ENCODE data around the gene PLCB1.
"Not testable (repeated sequence)": the region's sequence is repeated elsewhere in the genome, so short reads cannot be mapped to it uniquely, and the experiment has no call there.

The PLCB1 gene

GRCh38 chr20:8156235-8157079 is 24.4 kb downstream of the PLCB1 start:
- no peak for DNase-seq

GRCh38 chr20:8159217-8159616 is 27.2 kb downstream of the PLCB1 start:
- not testable (repeated sequence) for DNase-seq

- no peak for DNase-seq
Observed at GRCh38 chr20:8161264-8162071, 29.4 kb downstream of the PLCB1 start.

- no peak for DNase-seq
Observed at GRCh38 chr20:8162610-8163009, 30.5 kb downstream of the PLCB1 start.

GRCh38 chr20:8163543-8163942 is 31.5 kb downstream of the PLCB1 start:
- no peak for DNase-seq

- DNase-seq: no peak
Observed at GRCh38 chr20:8166730-8167129, 34.7 kb downstream of the PLCB1 start.

GRCh38 chr20:8168785-8169288 is 36.8 kb downstream of the PLCB1 start:
- no peak for DNase-seq

GRCh38 chr20:8170921-8171320 is 38.9 kb downstream of the PLCB1 start:
- DNase-seq: no peak

GRCh38 chr20:8172191-8172590 is 40.1 kb downstream of the PLCB1 start:
- no peak for DNase-seq

GRCh38 chr20:8175741-8176675 is 43.9 kb downstream of the PLCB1 start:
- no peak for DNase-seq

- no peak for DNase-seq
Observed at GRCh38 chr20:8183526-8183925, 51.5 kb downstream of the PLCB1 start.

- DNase-seq: no peak
Observed at GRCh38 chr20:8187740-8188139, 55.7 kb downstream of the PLCB1 start.

- no peak for DNase-seq
Observed at GRCh38 chr20:8190043-8190880, 58.2 kb downstream of the PLCB1 start.

- DNase-seq: no peak
Observed at GRCh38 chr20:8194721-8195120, 62.7 kb downstream of the PLCB1 start.

GRCh38 chr20:8196096-8196495 is 64.0 kb downstream of the PLCB1 start:
- DNase-seq: no peak

- DNase-seq: no peak
Observed at GRCh38 chr20:8200220-8200619, 68.2 kb downstream of the PLCB1 start.

GRCh38 chr20:8203366-8203765 is 71.3 kb downstream of the PLCB1 start:
- DNase-seq: no peak

- no peak for DNase-seq
Observed at GRCh38 chr20:8205996-8206395, 73.9 kb downstream of the PLCB1 start.

- DNase-seq: no peak
Observed at GRCh38 chr20:8208226-8208625, 76.2 kb downstream of the PLCB1 start.

GRCh38 chr20:8209061-8209460 is 77.0 kb downstream of the PLCB1 start:
- no peak for DNase-seq

- no peak for DNase-seq
Observed at GRCh38 chr20:8210749-8211148, 78.7 kb downstream of the PLCB1 start.

GRCh38 chr20:8212286-8212685 is 80.2 kb downstream of the PLCB1 start:
- DNase-seq: no peak

Data from activated gamma-delta T cell (primary cell).